NCI-H2196 (cell line): ENCODE measurements around the gene RARA.
"Not testable (repeated sequence)": the region's sequence is repeated elsewhere in the genome, so short reads cannot be mapped to it uniquely, and the experiment has no call there.

Experiments used
- DNase-seq: peaks from one replicate; lab custom pipeline; 2025; ENCODE audit not compliant: unreplicated experiment; lab: John Stamatoyannopoulos, UW

RARA gene

GRCh38 chr17:40297511-40297910, 11.5 kb upstream of the RARA start:
- DNase-seq: no peak

- no peak for DNase-seq
Observed at GRCh38 chr17:40298726-40299125, 10.3 kb upstream of the RARA start.

- DNase-seq: not testable (repeated sequence)
Observed at GRCh38 chr17:40299159-40299757, 9.7 kb upstream of the RARA start.

- no peak for DNase-seq
Observed at GRCh38 chr17:40301315-40301714, 7.7 kb upstream of the RARA start.

- peak; percentile 58 for DNase-seq
Observed at GRCh38 chr17:40303009-40303657, 5.8 kb upstream of the RARA start.

GRCh38 chr17:40303708-40304551, 5.0 kb upstream of the RARA start:
- peak; percentile 39 for DNase-seq

- DNase-seq: not testable (repeated sequence)
Observed at GRCh38 chr17:40304552-40304863, 4.5 kb upstream of the RARA start.

GRCh38 chr17:40304866-40305265, 4.1 kb upstream of the RARA start:
- DNase-seq: not testable (repeated sequence)

GRCh38 chr17:40306395-40306794, 2.6 kb upstream of the RARA start:
- DNase-seq: no peak

GRCh38 chr17:40307001-40307730, 1.8 kb upstream of the RARA start:
- DNase-seq: peak; percentile 48

GRCh38 chr17:40307740-40308239, 1.2 kb upstream of the RARA start:
- no peak for DNase-seq

GRCh38 chr17:40309949-40310510, 1.1 kb downstream of the RARA start:
- DNase-seq: no peak

GRCh38 chr17:40310882-40311391, 2.0 kb downstream of the RARA start:
- no peak for DNase-seq

- peak; percentile 61 for DNase-seq
Observed at GRCh38 chr17:40311575-40311974, 2.6 kb downstream of the RARA start.

- DNase-seq: no peak
Observed at GRCh38 chr17:40312131-40312731, 3.3 kb downstream of the RARA start.

- no peak for DNase-seq
Observed at GRCh38 chr17:40312893-40313667, 4.1 kb downstream of the RARA start.

GRCh38 chr17:40313668-40314583, 4.9 kb downstream of the RARA start:
- peak; percentile 40 for DNase-seq

GRCh38 chr17:40314584-40314956, 5.6 kb downstream of the RARA start:
- DNase-seq: peak; percentile 86

GRCh38 chr17:40315206-40315605, 6.2 kb downstream of the RARA start:
- no peak for DNase-seq
